K562 treated with DMSO at 1 percent for 24 hours (cell line): ENCODE data around the gene HSD3B2. TPM values are rescaled to one million over a fixed set of nuclear protein-coding genes. Genes with fewer than 3 reads are reported as not detected.

Source experiments
- total RNA-seq: library from RNA; unstranded; fragments of 300-600 nt; gene quantifications from 2 replicates; pipeline ENCODE4 v1.2.3, GENCODE V29; 2022; ENCODE audit warnings: low read depth; ENCODE audit not compliant: insufficient read depth

The HSD3B2 gene
- not detected in 2 replicates for total RNA-seq

GRCh38 chr1:119414950-119415349 lies at the start of gene HSD3B2:
Gene HSD3B2, plus strand, starts transcription at chr1:119415150. Its CDS starts 270 bp downstream, at chr1:119415420.

GRCh38 chr1:119368554-119368953 lies 46.4 kb upstream of the HSD3B2 start, which contains the start of gene HAO2:
Gene HAO2, plus strand, starts transcription at chr1:119368785. Its CDS starts 12,301 bp downstream, at chr1:119381086.

Other genes starting within 250 kb of the HSD3B2 start
- not detected in 2 replicates for gene HAO2, start 46.4 kb upstream of the HSD3B2 start, total RNA-seq
- gene HSD3B1, start 92.1 kb downstream of the HSD3B2 start, total RNA-seq, result not detected in 2 replicates
- 8.6 and 9.2 TPM in 2 replicates for gene ZNF697, start 233.1 kb downstream of the HSD3B2 start, total RNA-seq